ENCODE results near the gene GSTO2. TPM values are rescaled to one million over a fixed set of nuclear protein-coding genes. Genes with fewer than 3 reads are reported as not detected.

Gene GSTO2
- total RNA-seq, 2 experiments from 2014 or later = 0.77 to 1.2 TPM

- Histone ChIP-seq H3K27ac (ENCODE audit: low read depth in 1 of 2, low read length in 2 of 2) (no peak overlapping the region), H3K4me1 (ENCODE audit: insufficient read depth, low read length) (peaks cover 8% of the 10 kb centered on the region), H3K9me3 (ENCODE audit: control insufficient read depth in 1 of 2, insufficient read depth in 1 of 2, low read length in 2 of 2) (no peaks in the 10 kb centered on the region), H3K4me3 (ENCODE audit: low read length) (no peak overlapping the region), H3K27me3 (ENCODE audit: control insufficient read depth in 1 of 2, insufficient read depth in 2 of 2, low read length in 2 of 2) (peaks cover 0 to 4% of the 10 kb centered on the region in 2 experiments), H3K36me3 (ENCODE audit: insufficient read depth, low read length) (no peaks in the 10 kb centered on the region)
- Mint-ChIP-seq H3K27me3 (peaks cover 26% of the 10 kb centered on the region), H3K4me1 (ENCODE audit: low read depth) (peaks cover 7% of the 10 kb centered on the region), H3K27ac (no peak overlapping the region), H3K4me3 (no peak overlapping the region), H3K36me3 (ENCODE audit: low read depth) (no peaks in the 10 kb centered on the region), H3K9me3 (no peaks in the 10 kb centered on the region)
- peak; percentile 100 for TF ChIP-seq CTCF (IDR thresholded peaks at IDR 0.05)
- ATAC-seq (ENCODE audit: poor library complexity) (peak; percentile 100), DNase-seq (peak; percentile 81 to 95 (median 86))
- intact Hi-C loops (cut with DNase I, micrococcal nuclease) = loop anchor here (1.0 to 2.0 kb wide), 3 partner anchors 14 to 59 kb away; no protein-coding TSS in a partner anchor
- ChIA-PET POLR2A (interaction anchor here (1.2 to 2.6 kb wide), 4 partner anchors 47 to 62 kb away, joined by 5 to 14 read pairs (median 8); partner anchors contain the start of genes CFAP58 and ITPRIP), CTCF (interaction anchor here (0.7 to 5.5 kb wide), 21 partner anchors 8 to 292 kb away, joined by 3 to 37 read pairs (median 5); partner anchors contain the start of genes CFAP58 and ITPRIP)
Observed at GRCh38 chr10:104291439-104291951, 22.5 kb downstream of the GSTO2 start.

DNA sequence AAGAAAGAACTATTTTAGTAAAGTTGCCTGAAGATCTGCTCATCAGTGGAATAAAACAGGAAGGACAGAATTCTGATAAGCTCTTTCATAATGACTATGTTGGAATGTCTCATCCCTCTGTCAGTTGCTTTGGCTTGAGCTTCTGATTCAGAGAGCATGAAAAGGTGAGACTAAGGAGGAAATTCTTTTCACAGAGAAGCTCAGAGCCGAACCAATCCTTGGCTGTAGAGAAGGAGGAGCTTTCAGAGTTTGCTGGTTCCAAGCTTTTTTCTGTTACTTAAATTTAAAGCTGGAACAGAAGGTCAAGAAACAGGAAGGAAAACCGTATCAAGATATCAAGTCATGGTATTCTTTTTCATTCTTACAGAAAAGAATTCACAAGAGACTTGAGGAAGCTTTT, 24.0 kb downstream of the GSTO2 start:
- Histone ChIP-seq H3K4me1 (ENCODE audit: insufficient read depth, low read length) (peaks cover 8% of the 10 kb centered on the region), H3K27me3 (ENCODE audit: control insufficient read depth in 1 of 2, insufficient read depth in 2 of 2, low read length in 2 of 2) (peaks cover 0 to 4% of the 10 kb centered on the region in 2 experiments), H3K9me3 (ENCODE audit: control insufficient read depth in 1 of 2, insufficient read depth in 1 of 2, low read length in 2 of 2) (no peaks in the 10 kb centered on the region), H3K27ac (ENCODE audit: low read depth in 1 of 2, low read length in 2 of 2) (no peak overlapping the region), H3K4me3 (ENCODE audit: low read length) (no peak overlapping the region), H3K36me3 (ENCODE audit: insufficient read depth, low read length) (no peaks in the 10 kb centered on the region)
- Mint-ChIP-seq H3K4me3 (no peak overlapping the region), H3K9me3 (no peaks in the 10 kb centered on the region), H3K27ac (no peak overlapping the region), H3K4me1 (ENCODE audit: low read depth) (peaks cover 13% of the 10 kb centered on the region), H3K36me3 (ENCODE audit: low read depth) (no peaks in the 10 kb centered on the region), H3K27me3 (peaks cover 22% of the 10 kb centered on the region)
- ChIA-PET POLR2A (interaction anchor here (1.4 to 2.6 kb wide), 2 partner anchors 45 to 60 kb away, joined by 6 to 14 read pairs; partner anchors contain the start of genes CFAP58 and ITPRIP), CTCF (interaction anchor here (2.5 to 5.5 kb wide), 3 partner anchors 13 to 61 kb away, joined by 23 to 37 read pairs (median 24); partner anchors contain the start of gene CFAP58)
- intact Hi-C loops (cut with DNase I, micrococcal nuclease) = no loop called here
- no peak for TF ChIP-seq CTCF (IDR thresholded peaks at IDR 0.05)
- ATAC-seq (ENCODE audit: poor library complexity) (no peak), DNase-seq (no peak)

GRCh38 chr10:104293781-104294321, 24.9 kb downstream of the GSTO2 start:
- H3K36me3 Mint-ChIP-seq (ENCODE audit: low read depth) = no peaks in the 10 kb centered on the region
- H3K4me3 ChIP-seq (ENCODE audit: low read length) = no peak overlapping the region
- no peaks in the 10 kb centered on the region for H3K36me3 ChIP-seq (ENCODE audit: insufficient read depth, low read length)
- TF ChIP-seq CTCF (IDR thresholded peaks at IDR 0.05) = peak; percentile 8
- ChIA-PET CTCF (interaction anchor here (0.6 to 5.3 kb wide), 4 partner anchors 12 to 182 kb away, joined by 3 to 37 read pairs (median 6); partner anchors contain the start of gene CFAP58), POLR2A (interaction anchor here (1.4 kb wide), 1 partner anchor 45 kb away, joined by 5 read pairs; no protein-coding TSS in a partner anchor)
- H3K9me3 Mint-ChIP-seq = no peaks in the 10 kb centered on the region
- peaks cover 0 to 4% of the 10 kb centered on the region in 2 experiments for H3K27me3 ChIP-seq (ENCODE audit: control insufficient read depth in 1 of 2, insufficient read depth in 2 of 2, low read length in 2 of 2)
- no peak overlapping the region for H3K4me3 Mint-ChIP-seq
- H3K9me3 ChIP-seq (ENCODE audit: control insufficient read depth in 1 of 2, insufficient read depth in 1 of 2, low read length in 2 of 2) = no peaks in the 10 kb centered on the region
- H3K4me1 Mint-ChIP-seq (ENCODE audit: low read depth) = peaks cover 13% of the 10 kb centered on the region
- H3K4me1 ChIP-seq (ENCODE audit: insufficient read depth, low read length) = peaks cover 8% of the 10 kb centered on the region
- DNase-seq (no peak), ATAC-seq (ENCODE audit: poor library complexity) (no peak)
- H3K27me3 Mint-ChIP-seq = peaks cover 14% of the 10 kb centered on the region
- intact Hi-C loops (cut with DNase I, micrococcal nuclease) = no loop called here
- no peak overlapping the region for H3K27ac ChIP-seq (ENCODE audit: low read depth in 1 of 2, low read length in 2 of 2)
- no peak overlapping the region for H3K27ac Mint-ChIP-seq

All from CD4-positive, alpha-beta T cell (primary cell).